NCI-H1436 treated with DMSO at 0.1 percent for 48 hours (cell line): ENCODE data around the gene LHFPL2.
"Not testable (repeated sequence)": the region's sequence is repeated elsewhere in the genome, so short reads cannot be mapped to it uniquely, and the experiment has no call there.

Experiments
- DNase-seq: peaks from one replicate; lab custom pipeline; 2025; lab: John Stamatoyannopoulos, UW

Gene LHFPL2

GRCh38 chr5:78457507-78457906, 191.1 kb downstream of the LHFPL2 start:
- not testable (repeated sequence) for DNase-seq

DNA sequence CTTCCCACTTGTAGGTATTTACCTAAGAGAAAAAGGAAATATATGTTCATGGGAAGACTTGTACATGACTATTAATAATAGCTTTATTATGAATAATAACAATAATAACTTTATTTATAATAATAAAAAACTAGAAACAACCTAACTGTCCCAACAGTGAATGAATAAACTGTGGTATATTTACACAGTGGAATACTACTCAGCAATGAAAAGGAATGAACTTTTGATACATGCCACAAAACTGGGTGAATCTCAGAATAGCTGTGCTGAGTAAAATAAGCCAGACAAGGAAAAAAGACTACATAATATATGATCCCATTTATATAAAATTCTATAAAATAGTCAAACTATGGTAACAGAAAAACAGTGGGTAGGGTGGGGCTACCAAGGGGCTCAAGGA, 199.5 kb downstream of the LHFPL2 start:
- no peak for DNase-seq

DNA sequence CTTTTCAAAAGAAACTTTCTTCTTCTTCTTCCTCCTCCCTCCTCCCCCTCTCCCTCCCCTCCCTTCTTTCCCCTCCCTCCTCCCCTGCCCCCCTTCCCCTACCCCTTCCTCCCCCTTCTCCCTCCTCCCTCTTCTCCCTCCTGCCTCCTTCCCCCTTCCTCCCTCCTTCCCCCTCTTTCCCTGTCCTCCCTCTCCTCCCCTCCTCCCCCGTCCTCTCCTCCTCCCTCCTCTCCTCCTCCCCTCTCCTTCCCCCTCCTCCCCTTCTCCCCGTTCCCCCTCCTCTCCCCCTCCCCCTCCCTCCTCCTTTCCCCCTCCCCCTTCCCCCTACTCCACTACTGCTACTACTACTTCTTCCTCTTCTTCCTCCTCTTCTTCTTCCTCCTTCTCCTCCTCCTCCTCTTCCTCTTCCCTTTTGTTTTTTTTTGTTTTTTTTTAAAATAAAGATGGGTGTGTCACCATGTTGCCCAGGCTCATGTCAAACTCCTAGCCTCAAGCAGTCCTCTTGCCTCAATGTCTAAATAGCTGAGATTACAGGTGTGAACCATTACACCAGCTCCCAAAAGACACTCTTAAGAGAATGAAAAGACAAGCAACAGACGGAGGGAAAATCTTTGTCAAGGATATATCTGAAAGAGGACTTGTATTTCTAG, 200.7 kb downstream of the LHFPL2 start:
- no peak for DNase-seq
